ENCODE measurements around the gene MEPCE. TPM values are rescaled to one million over a fixed set of nuclear protein-coding genes. Genes with fewer than 3 reads are reported as not detected.

The MEPCE gene
- total and polyA plus RNA-seq, 10 of the 15 experiments (the other 5 are each of a cell fraction or from before 2014, with no cell fraction given): 8.2 to 48.0 (median 22.1) TPM

- Histone ChIP-seq H3K36me3 (ENCODE audit: control insufficient read depth in 2 of 2, insufficient read depth in 2 of 2, low read length in 1 of 2) (peaks cover 4 to 6% of the 10 kb centered on the region in 2 experiments; a peak in 3 of 4 replicates), H3K4me3 (no peak overlapping the region), H2AFZ (ENCODE audit: control insufficient read depth, low read depth, low read length) (no peak overlapping the region), H3K4me2 (ENCODE audit: control insufficient read depth, insufficient read depth) (no peak overlapping the region), H4K20me1 (ENCODE audit: control insufficient read depth, insufficient read depth) (no peaks in the 10 kb centered on the region), H3K4me1 (ENCODE audit: control insufficient read depth, insufficient read depth, low read length) (no peaks in the 10 kb centered on the region), H3K27me3 (replicated peaks in 1 of 2; ENCODE audit: control insufficient read depth in 2 of 2, insufficient read depth in 2 of 2, low read length in 1 of 2) (no peaks in the 10 kb centered on the region), H3K79me2 (ENCODE audit: control insufficient read depth, insufficient read depth, low read length) (0 out of 2 replicates have a peak, but pooled peaks cover 3% of the 10 kb centered on the region), H3K9ac (ENCODE audit: control insufficient read depth, insufficient read depth, low read length) (no peak overlapping the region), H3K27ac (ENCODE audit: control insufficient read depth, insufficient read depth) (no peak overlapping the region), H3K9me3 (replicated peaks; ENCODE audit: control insufficient read depth, insufficient read depth, low read length) (no peaks in the 10 kb centered on the region)
- POLR2A ChIA-PET: no interaction called here
- TF ChIP-seq ZBTB11 (CRISPR knock-in tag; IDR thresholded peaks at IDR 0.05): no peak
- TF ChIP-seq KLF5 (IDR thresholded peaks at IDR 0.05; ENCODE audit: partially characterized antibody): no peak
- no peak for TF ChIP-seq ZNF217 (IDR thresholded peaks at IDR 0.05)
- no peak for TF ChIP-seq NR2F1 (conservative IDR thresholded peaks at IDR 0.05)
- no peak for TF ChIP-seq CHD4 (IDR thresholded peaks at IDR 0.05)
- TF ChIP-seq SREBF2 (IDR thresholded peaks at IDR 0.05; ENCODE audit: low read length): no peak
- no peak for TF ChIP-seq LARP7 (IDR thresholded peaks at IDR 0.05)
- TF ChIP-seq NFIC (IDR thresholded peaks at IDR 0.05; ENCODE audit: low read depth, low read length): no peak
- TF ChIP-seq CHD2 (IDR thresholded peaks at IDR 0.05; ENCODE audit: borderline replicate concordance, low read depth, low read length): no peak
- peak in 2 of 3 experiments; percentile 33 to 36; a peak in 2 of 6 replicates for TF ChIP-seq CTCF (IDR thresholded peaks at IDR 0.05 in 2 of 3, conservative IDR thresholded peaks at IDR 0.05 in 1 of 3; ENCODE audit: control insufficient read depth in 2 of 3, extremely low read depth in 1 of 3, insufficient read depth in 1 of 3, low read depth in 3 of 3, low read length in 3 of 3)
- 0 out of 2 replicates have a peak, but pooled peaks have one; percentile 5 for TF ChIP-seq RAD21 (IDR thresholded peaks at IDR 0.05; ENCODE audit: insufficient read depth, low read depth, low read length)
- ATAC-seq (peak; percentile 58), FAIRE-seq (no peak), DNase-seq (ENCODE audit: low read depth, low spot score) (no peak)
- WGBS (ENCODE audit: insufficient coverage, insufficient replicate concordance, low lambda C conversion rate, missing lambda C conversion rate): 91% methylated on average over 7 of the region's 17 CpGs
- in situ Hi-C loops (cut with MboI) (loop anchor here (25.0 kb wide), 1 partner anchor 221 kb away; the partner anchor contains the start of gene GIGYF1), intact Hi-C loops (cut with micrococcal nuclease; ENCODE audit: unreplicated experiment) (no loop called here)
- no TSS peak for BruUV-seq (replicated peaks)
- RAD21 ChIA-PET (ENCODE audit: unreplicated experiment): interaction anchor here (0.9 to 1.4 kb wide), 4 partner anchors 19 to 146 kb away, joined by 3 to 6 read pairs (median 4); partner anchors contain the start of gene MOSPD3
- SMC1A ChIA-PET (ENCODE audit: uncharacterized antibody, unreplicated experiment): interaction anchor here (0.7 to 1.5 kb wide), 5 partner anchors 10 to 233 kb away, joined by 3 to 7 read pairs (median 4); no protein-coding TSS in a partner anchor
- CTCF ChIA-PET: interaction anchor here (0.6 to 1.6 kb wide), 8 partner anchors 12 to 123 kb away, joined by 3 to 7 read pairs (median 3); no protein-coding TSS in a partner anchor
Observed at GRCh38 chr7:100465702-100466311, 36.2 kb downstream of the MEPCE start.

Data from GM12878 (cell line).